Activated CD4-positive, CD25-positive, alpha-beta regulatory T cell treated with anti-CD3 and anti-CD28 coated beads, Interleukin-2, amount 50 U/mL, for 16 hours (primary cell): ENCODE data around the gene PPP6R2.
"Not testable (repeated sequence)": the region's sequence is repeated elsewhere in the genome, so short reads cannot be mapped to it uniquely, and the experiment has no call there.

Source experiments
- DNase-seq: peaks from one replicate; pipeline ENCODE4 v3.0.0-alpha.2; 2020; ENCODE audit warnings: low read depth, low spot score

The PPP6R2 gene

GRCh38 chr22:50398831-50399648 lies 55.9 kb downstream of the PPP6R2 start:
- DNase-seq, result no peak

DNA sequence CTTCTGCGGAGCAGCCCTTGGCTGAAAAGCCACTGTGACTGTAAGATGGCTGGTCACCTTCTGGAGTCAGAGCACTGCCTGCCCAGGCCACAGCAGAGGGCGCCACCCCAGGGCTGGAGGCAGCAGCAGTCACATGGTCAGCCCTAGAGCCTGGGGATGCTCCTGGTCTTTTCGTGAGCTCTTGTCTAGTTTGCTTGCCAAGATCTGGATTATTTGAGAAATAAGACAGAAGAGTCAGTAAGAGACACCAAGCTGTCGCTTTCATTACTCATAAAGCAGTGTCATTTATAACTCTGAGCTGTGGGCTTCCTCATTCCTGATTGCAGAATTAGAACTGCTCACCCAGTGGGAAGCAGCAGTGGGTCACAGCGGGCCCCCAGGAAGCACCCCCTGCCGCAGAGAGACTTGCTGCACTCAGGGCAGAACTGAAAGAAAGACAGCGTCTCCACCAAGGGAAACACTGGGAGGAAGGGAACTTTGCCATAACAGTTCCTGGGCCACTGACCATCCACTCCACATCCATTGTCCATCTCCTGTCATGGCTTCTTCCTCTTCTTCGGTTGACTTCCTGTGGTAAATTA lies 56.7 kb downstream of the PPP6R2 start:
- DNase-seq, result no peak

- DNase-seq, result no peak
Observed at GRCh38 chr22:50400406-50400805, 57.3 kb downstream of the PPP6R2 start.

- no peak for DNase-seq
Observed at GRCh38 chr22:50400931-50401330, 57.8 kb downstream of the PPP6R2 start.

- no peak for DNase-seq
Observed at GRCh38 chr22:50401907-50402306, 58.8 kb downstream of the PPP6R2 start.

- DNase-seq, result no peak
Observed at GRCh38 chr22:50403701-50404101, 60.6 kb downstream of the PPP6R2 start.

DNA sequence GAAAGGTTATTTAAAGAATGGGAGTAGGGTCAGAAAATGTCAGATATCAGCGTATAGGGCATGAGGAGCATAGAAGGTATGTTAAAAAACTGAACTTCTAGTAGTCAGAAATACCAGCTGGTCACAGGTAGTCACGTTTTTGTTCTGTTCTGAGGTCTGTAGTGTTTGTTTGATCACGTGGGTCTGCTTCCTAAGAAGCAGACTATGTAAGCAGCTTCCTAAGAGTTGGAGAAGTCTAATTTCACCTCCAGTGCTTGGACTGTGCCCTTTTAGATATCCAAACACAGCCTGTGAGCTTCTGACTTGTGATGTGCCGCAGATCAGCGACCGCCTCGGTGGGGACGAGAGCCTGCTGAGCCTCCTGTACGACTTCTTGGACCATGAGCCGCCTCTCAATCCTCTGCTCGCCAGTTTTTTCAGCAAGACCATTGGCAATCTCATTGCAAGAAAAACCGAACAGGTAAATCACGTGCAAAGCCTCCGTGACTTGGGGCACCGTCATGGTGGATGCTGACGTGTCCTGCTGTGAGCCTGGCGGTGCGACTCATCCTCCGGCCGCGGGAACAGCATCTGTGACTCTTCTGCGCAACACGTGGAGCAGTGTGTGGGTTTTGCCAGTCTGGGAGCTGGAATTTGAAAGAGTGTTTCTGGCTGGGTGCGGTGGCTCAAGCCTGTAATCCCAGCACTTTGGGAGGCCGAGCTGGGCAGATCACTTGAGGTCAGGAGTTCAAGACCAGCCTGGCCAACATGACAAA lies 63.5 kb downstream of the PPP6R2 start:
- DNase-seq, result no peak

GRCh38 chr22:50408311-50408710 lies 65.2 kb downstream of the PPP6R2 start:
- no peak for DNase-seq

GRCh38 chr22:50408954-50409353 lies 65.8 kb downstream of the PPP6R2 start:
- DNase-seq, result not testable (repeated sequence)

GRCh38 chr22:50414476-50415248 lies 71.5 kb downstream of the PPP6R2 start:
- DNase-seq, result no peak

DNA sequence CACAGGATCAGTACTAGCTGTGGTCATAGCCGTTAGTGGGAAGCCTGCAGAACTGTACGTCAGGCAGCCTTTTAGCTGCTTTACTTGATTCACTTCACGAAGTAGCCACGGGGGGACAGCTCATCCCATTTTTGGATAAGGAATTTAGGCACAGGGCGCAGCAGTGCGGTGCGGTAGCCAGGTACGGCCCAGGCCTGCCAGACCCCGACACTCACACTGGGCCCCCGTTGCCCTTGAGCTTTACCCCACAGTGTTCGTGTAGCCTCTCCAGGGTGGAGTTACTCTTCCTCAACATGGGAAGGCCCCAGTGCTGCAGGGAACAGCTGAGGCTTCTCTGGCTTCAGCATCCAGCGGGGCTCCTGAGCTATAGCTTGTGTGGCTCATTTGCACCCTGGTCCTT lies 72.3 kb downstream of the PPP6R2 start:
- DNase-seq, result no peak

DNA sequence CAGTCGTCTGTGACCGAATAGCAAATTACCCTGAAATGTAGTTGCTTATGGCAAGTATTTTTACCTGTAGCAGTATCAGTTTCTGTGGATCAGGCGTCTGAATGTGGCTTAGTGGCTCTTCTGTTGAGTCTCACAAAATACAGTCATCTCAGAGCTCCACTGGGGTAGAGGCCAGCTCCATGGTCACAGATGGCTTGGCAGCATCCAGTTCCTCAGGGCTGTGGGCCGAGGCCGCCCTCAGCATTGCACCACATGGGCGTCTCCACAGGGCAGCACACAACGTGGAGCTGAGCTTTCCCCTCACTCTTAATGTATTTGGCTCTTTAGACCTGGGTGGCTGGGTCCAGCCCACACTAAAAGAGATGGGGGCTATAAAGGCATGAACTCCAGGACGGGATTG lies 73.9 kb downstream of the PPP6R2 start:
- no peak for DNase-seq

- DNase-seq, result no peak
Observed at GRCh38 chr22:50417411-50418210, 74.5 kb downstream of the PPP6R2 start.

DNA sequence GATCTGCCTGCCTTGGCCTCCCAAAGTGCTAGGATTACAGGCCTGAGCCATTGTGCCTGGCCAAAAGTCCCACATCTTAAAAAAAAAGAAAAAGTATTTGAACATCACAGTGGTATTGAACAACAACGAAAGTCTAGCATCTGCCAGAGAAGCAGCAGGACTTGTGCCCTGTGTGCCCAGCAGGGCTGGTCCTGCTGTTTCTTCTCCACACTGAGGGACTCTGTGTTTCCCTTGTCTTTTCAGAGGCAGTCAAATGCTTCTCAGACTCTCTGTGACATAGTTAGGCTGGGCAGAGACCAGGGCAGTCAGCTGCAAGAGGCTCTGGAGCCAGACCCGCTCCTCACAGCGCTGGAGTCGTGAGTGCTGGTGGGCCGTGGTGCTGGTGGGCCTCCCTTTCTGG lies 75.5 kb downstream of the PPP6R2 start:
- DNase-seq, result no peak

DNA sequence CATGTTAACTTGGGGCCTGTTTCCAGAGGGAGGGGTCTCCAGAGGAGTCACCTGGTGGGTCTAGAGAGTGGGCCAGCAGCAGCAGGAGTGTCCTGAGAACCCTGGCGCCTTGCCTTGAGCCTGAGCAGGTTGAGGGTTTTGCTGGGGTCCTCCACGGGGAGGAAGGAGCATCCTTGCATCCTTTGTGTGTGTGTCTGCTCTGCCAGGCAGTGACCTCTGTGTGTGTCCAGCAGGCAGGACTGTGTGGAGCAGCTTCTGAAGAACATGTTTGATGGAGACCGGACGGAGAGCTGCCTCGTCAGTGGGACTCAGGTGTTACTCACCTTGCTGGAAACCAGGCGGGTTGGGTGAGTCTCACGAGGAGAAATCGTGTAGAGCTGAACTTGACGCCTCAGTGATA lies 76.0 kb downstream of the PPP6R2 start:
- DNase-seq, result no peak

DNA sequence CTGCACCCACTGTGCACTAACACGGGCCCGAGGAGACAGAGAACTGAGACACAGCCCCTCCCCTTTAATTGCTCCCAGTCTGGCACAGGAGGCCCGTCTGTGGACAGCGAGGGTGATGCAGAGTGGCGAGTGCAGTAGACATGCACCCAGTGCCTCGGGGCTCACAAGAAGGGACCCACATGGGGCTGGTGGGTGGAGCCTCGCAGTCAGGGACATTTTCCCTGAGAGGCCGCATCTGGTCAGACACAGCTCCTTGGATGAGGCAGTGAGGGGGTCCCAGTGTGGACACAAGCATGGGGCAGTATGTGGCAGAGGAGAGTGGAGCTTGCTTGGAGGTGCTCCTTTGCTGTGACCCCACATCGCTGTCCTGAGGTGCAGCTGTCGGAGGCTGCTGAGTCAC lies 76.9 kb downstream of the PPP6R2 start:
- DNase-seq, result no peak

DNA sequence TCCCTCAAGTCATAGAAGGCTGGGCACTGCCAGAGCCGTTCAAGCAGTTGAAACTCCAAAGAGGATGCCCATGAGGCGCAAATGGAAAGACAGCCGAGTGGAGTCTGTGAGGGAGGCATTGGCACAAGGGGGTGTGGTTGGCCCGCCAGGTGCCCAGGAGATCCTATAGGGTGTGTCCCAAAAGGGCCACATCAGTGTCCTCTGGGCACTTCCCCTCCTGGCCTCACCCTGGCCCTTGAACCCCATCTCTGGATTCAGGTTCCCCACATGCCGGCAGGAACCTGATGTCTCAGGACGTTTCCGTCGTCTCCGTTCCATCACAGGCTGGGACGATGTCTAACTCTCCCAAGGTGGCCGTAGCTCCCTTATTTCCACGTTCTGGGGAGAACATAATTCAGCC lies 77.5 kb downstream of the PPP6R2 start:
- no peak for DNase-seq

DNA sequence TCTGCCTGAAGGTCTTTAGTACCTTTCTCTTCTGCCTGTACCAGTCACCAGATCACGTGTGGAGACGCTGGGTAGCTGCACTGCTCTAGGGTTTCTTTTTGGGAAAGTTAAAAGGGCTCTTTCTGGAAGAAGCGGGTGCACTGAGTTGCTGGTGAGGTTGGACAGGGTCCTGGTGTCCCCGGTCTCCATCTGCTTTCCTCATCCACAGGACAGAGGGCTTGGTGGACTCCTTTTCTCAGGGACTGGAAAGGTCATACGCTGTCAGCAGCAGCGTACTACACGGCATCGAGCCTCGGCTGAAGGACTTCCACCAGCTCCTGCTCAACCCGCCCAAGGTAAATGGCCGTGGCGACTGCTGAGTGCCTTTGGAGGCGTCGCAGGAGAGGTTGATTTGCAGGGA lies 78.9 kb downstream of the PPP6R2 start:
- DNase-seq, result no peak

DNA sequence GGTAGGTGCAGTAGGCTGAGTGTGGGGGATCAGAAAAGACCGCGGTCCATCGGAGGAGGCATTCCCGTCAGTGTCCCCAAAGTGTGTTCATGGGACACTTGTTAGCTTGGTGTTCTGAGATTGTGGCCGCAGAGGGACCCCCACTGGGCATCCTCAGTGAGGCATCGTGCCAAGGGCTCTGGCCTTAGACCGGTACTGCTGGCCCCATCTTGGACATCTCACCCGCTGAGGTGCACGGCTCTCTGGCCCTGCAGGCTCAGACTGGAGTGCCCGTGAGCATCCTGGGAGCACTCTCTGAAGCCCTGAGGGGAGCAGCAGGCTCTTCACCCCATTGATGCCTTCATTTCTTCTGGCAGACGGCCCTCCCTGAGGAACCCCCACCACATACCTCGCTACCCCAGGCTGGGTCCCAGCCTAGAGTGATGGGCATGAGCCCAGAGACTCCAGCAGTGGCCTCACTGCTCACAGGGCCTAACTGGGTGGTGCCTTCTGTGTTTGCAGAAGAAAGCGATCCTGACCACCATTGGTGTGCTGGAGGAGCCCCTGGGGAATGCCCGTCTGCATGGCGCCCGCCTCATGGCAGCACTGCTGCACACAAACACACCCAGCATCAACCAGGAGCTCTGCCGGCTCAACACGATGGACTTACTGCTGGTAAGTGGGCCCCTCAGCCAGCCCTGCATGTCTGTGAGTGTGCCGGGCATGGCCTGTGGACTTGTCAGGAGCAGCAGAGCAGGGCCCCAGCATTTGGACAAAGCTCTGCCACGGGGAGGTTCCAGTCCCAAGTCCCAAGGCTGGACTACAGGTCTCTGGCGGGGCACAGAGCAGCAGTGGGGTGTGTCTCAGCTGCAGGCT lies 80.1 kb downstream of the PPP6R2 start:
- DNase-seq, result no peak

DNA sequence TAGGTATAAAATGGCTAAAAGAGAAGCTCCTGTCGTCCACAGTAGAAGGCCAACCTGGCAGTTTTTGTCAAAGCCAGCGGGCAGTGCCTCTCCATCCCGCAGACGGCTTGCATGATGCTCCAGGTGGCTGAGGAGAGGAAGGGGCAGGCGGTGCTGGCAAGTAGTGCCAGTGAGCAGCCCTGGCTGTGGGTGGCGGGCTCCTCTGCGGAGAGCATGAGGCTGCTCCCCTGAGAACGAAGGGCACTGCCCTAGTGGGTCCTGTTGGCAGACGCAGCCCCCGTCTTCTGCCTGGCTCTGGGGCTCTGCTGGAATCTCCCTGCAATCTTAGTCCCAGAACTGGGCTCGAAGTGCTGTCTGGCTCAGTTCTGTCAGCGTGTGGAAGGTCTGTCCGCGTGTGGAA lies 80.8 kb downstream of the PPP6R2 start:
- no peak for DNase-seq
